ENCODE results near the gene CBLC. TPM values are rescaled to one million over a fixed set of nuclear protein-coding genes. Genes with fewer than 3 reads are reported as not detected.

Gene CBLC
- total RNA-seq, 1 donor from 2014 or later: 16.2 TPM

GRCh38 chr19:44732235-44733014 is 45.3 kb upstream of the CBLC start:
- H3K9me3 Mint-ChIP-seq (ENCODE audit: low read depth): no peaks in the 10 kb centered on the region
- H3K27me3 Mint-ChIP-seq: peaks cover 11% of the 10 kb centered on the region
- TF ChIP-seq CTCF (IDR thresholded peaks at IDR 0.05; ENCODE audit: unreplicated experiment): no peak
- DNase-seq (ENCODE audit: low spot score, unreplicated experiment): no peak
- H3K27ac Mint-ChIP-seq: no peak overlapping the region
- H3K36me3 Mint-ChIP-seq (ENCODE audit: insufficient read depth): no peaks in the 10 kb centered on the region
- no peaks in the 10 kb centered on the region for H3K4me1 Mint-ChIP-seq (ENCODE audit: low read depth)
- H3K4me3 Mint-ChIP-seq (ENCODE audit: low read depth): no peak overlapping the region

GRCh38 chr19:44734357-44734756 is 43.3 kb upstream of the CBLC start:
- Mint-ChIP-seq H3K4me3 (ENCODE audit: low read depth) (no peak overlapping the region), H3K36me3 (ENCODE audit: insufficient read depth) (no peaks in the 10 kb centered on the region), H3K27ac (peak overlapping the region; percentile 29), H3K9me3 (ENCODE audit: low read depth) (no peaks in the 10 kb centered on the region), H3K4me1 (ENCODE audit: low read depth) (no peaks in the 10 kb centered on the region), H3K27me3 (peaks cover 27% of the 10 kb centered on the region)
- TF ChIP-seq CTCF (IDR thresholded peaks at IDR 0.05; ENCODE audit: unreplicated experiment): no peak
- DNase-seq (ENCODE audit: low spot score, unreplicated experiment): no peak

GRCh38 chr19:44735011-44735410 is 42.7 kb upstream of the CBLC start:
- no peak for DNase-seq (ENCODE audit: low spot score, unreplicated experiment)
- Mint-ChIP-seq H3K36me3 (ENCODE audit: insufficient read depth) (no peaks in the 10 kb centered on the region), H3K27me3 (peaks cover 27% of the 10 kb centered on the region), H3K9me3 (ENCODE audit: low read depth) (no peaks in the 10 kb centered on the region), H3K4me1 (ENCODE audit: low read depth) (no peaks in the 10 kb centered on the region), H3K4me3 (ENCODE audit: low read depth) (no peak overlapping the region), H3K27ac (no peak overlapping the region)
- TF ChIP-seq CTCF (IDR thresholded peaks at IDR 0.05; ENCODE audit: unreplicated experiment): no peak

- TF ChIP-seq CTCF (IDR thresholded peaks at IDR 0.05; ENCODE audit: unreplicated experiment): no peak
- no peak for DNase-seq (ENCODE audit: low spot score, unreplicated experiment)
- Mint-ChIP-seq H3K4me1 (ENCODE audit: low read depth) (no peaks in the 10 kb centered on the region), H3K4me3 (ENCODE audit: low read depth) (no peak overlapping the region), H3K36me3 (ENCODE audit: insufficient read depth) (no peaks in the 10 kb centered on the region), H3K9me3 (ENCODE audit: low read depth) (no peaks in the 10 kb centered on the region), H3K27ac (no peak overlapping the region), H3K27me3 (peaks cover 25% of the 10 kb centered on the region)
Observed at GRCh38 chr19:44737238-44738071, 40.2 kb upstream of the CBLC start.

- H3K27ac Mint-ChIP-seq: no peak overlapping the region
- peaks cover 25% of the 10 kb centered on the region for H3K27me3 Mint-ChIP-seq
- DNase-seq (ENCODE audit: low spot score, unreplicated experiment): no peak
- H3K4me3 Mint-ChIP-seq (ENCODE audit: low read depth): no peak overlapping the region
- H3K9me3 Mint-ChIP-seq (ENCODE audit: low read depth): no peaks in the 10 kb centered on the region
- H3K4me1 Mint-ChIP-seq (ENCODE audit: low read depth): no peaks in the 10 kb centered on the region
- no peaks in the 10 kb centered on the region for H3K36me3 Mint-ChIP-seq (ENCODE audit: insufficient read depth)
- TF ChIP-seq CTCF (IDR thresholded peaks at IDR 0.05; ENCODE audit: unreplicated experiment): no peak
Observed at GRCh38 chr19:44738136-44738535, 39.6 kb upstream of the CBLC start.

Data from progenitor cell of endocrine pancreas (in vitro differentiated cells).